Lower lobe of right lung (tissue), 2 donors: Measurements from ENCODE around the gene ALAS1. TPM values are rescaled to one million over a fixed set of nuclear protein-coding genes. Genes with fewer than 3 reads are reported as not detected.

Experiments
- ATAC-seq, 2 donors: fragments of 200-7000 bp; cut with Tn5 transposase; one replicate each; pipeline ENCODE4 v1.9.1; 2020 to 2022; ENCODE audit warnings: mild to moderate bottlenecking in 2 of 2, moderate library complexity in 2 of 2
- DNase-seq: peaks from one replicate; pipeline ENCODE4 v3.0.0-alpha.2; 2020
- H3K27ac ChIP-seq: fragments of 200-600 bp; one replicate; pipeline ENCODE4 v1.8.0; 2022
- H3K27me3 ChIP-seq: fragments of 200-600 bp; one replicate; pipeline ENCODE4 v1.8.0; 2022; ENCODE audit warnings: low read depth
- H3K36me3 ChIP-seq: fragments of 200-600 bp; one replicate; pipeline ENCODE4 v1.8.0; 2022; ENCODE audit warnings: mild to moderate bottlenecking
- H3K4me1 ChIP-seq: fragments of 200-600 bp; one replicate; pipeline ENCODE4 v1.8.0; 2022
- H3K4me3 ChIP-seq: fragments of 200-600 bp; one replicate; pipeline ENCODE4 v1.8.0; 2022; ENCODE audit warnings: mild to moderate bottlenecking
- H3K9me3 ChIP-seq: fragments of 200-600 bp; one replicate; pipeline ENCODE4 v1.8.0; 2022
- intact Hi-C: fragments of 100-400 bp; cut with DNase I; formaldehyde crosslinking; loops from one replicate; pipeline ENCODE4 v1.11.0; 2022
- total RNA-seq: library from RNA; stranded (reverse); fragmentation: NEBNext Ultra II Directional; extraction: Animal tissue kit (Norgen Biotek cat#: 25700); gene quantifications from one replicate; pipeline ENCODE4 v1.2.1, GENCODE V29; 2021
- TF ChIP-seq, protein P1 (sequence below): fragments of 200-600 bp; IDR thresholded peaks from one replicate; pipeline ENCODE4 v1.8.0; 2022; ENCODE audit warnings: antibody characterized with exemption, mild to moderate bottlenecking
- donor health status: DM: no; HTN: yes; CAD: no; lungs with severe emphysema.

Gene ALAS1
- total RNA-seq, 1 donor from 2014 or later, result 103 TPM

- ATAC-seq (peak; percentile 74 to 81), DNase-seq (peak; percentile 89)
Measured at GRCh38 chr3:52220380-52221026, 22.5 kb downstream of the ALAS1 start.

GRCh38 chr3:52221141-52221562 is 23.2 kb downstream of the ALAS1 start:
- intact Hi-C loops, result no loop called here
- Histone ChIP-seq H3K4me1 (peaks cover 55% of the 10 kb centered on the region), H3K36me3 (no peaks in the 10 kb centered on the region), H3K27ac (no peak overlapping the region), H3K9me3 (no peaks in the 10 kb centered on the region), H3K27me3 (no peaks in the 10 kb centered on the region), H3K4me3 (no peak overlapping the region)
- DNase-seq (no peak), ATAC-seq (no peak)
- TF ChIP-seq, protein P1, sequence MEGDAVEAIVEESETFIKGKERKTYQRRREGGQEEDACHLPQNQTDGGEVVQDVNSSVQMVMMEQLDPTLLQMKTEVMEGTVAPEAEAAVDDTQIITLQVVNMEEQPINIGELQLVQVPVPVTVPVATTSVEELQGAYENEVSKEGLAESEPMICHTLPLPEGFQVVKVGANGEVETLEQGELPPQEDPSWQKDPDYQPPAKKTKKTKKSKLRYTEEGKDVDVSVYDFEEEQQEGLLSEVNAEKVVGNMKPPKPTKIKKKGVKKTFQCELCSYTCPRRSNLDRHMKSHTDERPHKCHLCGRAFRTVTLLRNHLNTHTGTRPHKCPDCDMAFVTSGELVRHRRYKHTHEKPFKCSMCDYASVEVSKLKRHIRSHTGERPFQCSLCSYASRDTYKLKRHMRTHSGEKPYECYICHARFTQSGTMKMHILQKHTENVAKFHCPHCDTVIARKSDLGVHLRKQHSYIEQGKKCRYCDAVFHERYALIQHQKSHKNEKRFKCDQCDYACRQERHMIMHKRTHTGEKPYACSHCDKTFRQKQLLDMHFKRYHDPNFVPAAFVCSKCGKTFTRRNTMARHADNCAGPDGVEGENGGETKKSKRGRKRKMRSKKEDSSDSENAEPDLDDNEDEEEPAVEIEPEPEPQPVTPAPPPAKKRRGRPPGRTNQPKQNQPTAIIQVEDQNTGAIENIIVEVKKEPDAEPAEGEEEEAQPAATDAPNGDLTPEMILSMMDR, result no peak

More at GRCh38 chr3:52220380-52221026, 22.5 kb downstream of the ALAS1 start:
- no peak overlapping the region for H3K27ac ChIP-seq
- intact Hi-C loops, result no loop called here
- H3K4me1 ChIP-seq, result peaks cover 62% of the 10 kb centered on the region
- H3K27me3 ChIP-seq, result no peaks in the 10 kb centered on the region
- TF ChIP-seq, protein P1, result peak; percentile 94
- H3K4me3 ChIP-seq, result no peak overlapping the region
- H3K36me3 ChIP-seq, result peaks cover 6% of the 10 kb centered on the region
- H3K9me3 ChIP-seq, result no peaks in the 10 kb centered on the region

GRCh38 chr3:52221563-52222318 is 23.8 kb downstream of the ALAS1 start:
- Histone ChIP-seq H3K4me3 (peak overlapping the region; percentile 19), H3K4me1 (peaks cover 50% of the 10 kb centered on the region), H3K27ac (no peak overlapping the region), H3K27me3 (no peaks in the 10 kb centered on the region), H3K9me3 (no peaks in the 10 kb centered on the region), H3K36me3 (no peaks in the 10 kb centered on the region)
- ATAC-seq, result no peak
- TF ChIP-seq, protein P1, result no peak
- DNase-seq, result no peak
- intact Hi-C loops, result no loop called here

GRCh38 chr3:52222319-52223221 is 24.6 kb downstream of the ALAS1 start:
- peaks cover 41% of the 10 kb centered on the region for H3K4me1 ChIP-seq
- no peak overlapping the region for H3K27ac ChIP-seq
- no peak overlapping the region for H3K4me3 ChIP-seq
- TF ChIP-seq, protein P1, result no peak
- H3K27me3 ChIP-seq, result no peaks in the 10 kb centered on the region
- H3K9me3 ChIP-seq, result no peaks in the 10 kb centered on the region
- ATAC-seq, result no peak
- intact Hi-C loops, result no loop called here
- peaks cover 1% of the 10 kb centered on the region for H3K36me3 ChIP-seq
- no peak for DNase-seq
